ENCODE results near the gene RIPK3.

Gene RIPK3

DNA sequence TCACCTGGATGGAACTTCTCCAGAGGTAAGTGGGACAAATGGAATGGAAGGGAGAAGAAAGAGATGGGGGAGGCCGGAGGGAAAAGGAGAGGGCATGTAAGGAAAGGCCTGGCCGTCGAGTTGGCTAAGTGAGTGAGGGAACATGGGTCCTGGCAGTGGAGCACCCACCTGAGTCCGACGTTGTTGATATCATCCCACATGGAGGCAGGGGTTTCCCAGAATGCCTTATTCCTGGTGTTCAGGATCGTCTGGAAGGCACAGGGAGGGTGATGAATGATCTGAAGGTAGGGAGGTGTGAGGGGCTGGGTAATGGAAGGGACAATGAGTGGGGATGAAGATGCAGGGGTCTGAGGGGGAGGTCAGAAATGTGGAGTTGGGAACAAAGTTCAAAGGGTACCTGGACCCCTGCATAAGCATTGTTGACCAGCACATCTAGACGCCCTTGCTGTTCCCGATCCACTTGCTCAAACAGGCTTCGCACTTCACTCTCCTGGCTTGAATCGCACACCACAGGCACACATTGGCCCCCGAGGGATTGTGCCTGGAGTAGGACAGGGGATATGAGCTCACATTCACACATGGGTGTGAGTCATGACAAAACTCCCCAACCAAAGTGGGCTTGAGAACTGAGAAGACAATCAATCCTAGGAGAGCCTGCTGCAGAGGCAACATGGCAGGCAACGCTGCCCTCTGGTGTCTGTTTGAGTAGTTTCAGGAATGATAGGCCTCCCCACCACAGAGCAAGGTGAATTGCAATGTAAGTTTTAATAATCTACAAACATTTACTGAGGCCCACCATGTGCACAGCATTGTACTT, 43.2 kb downstream of the RIPK3 start:
- in situ Hi-C loops (cut with MboI; ENCODE audit: low pct_unique_long_range_greater_than_20kb, low sequenced_read_pairs): loop anchor here (10.0 kb wide), 1 partner anchor 52 kb away; the partner anchor contains the start of gene TINF2
- peak; percentile 82 for DNase-seq

DNA sequence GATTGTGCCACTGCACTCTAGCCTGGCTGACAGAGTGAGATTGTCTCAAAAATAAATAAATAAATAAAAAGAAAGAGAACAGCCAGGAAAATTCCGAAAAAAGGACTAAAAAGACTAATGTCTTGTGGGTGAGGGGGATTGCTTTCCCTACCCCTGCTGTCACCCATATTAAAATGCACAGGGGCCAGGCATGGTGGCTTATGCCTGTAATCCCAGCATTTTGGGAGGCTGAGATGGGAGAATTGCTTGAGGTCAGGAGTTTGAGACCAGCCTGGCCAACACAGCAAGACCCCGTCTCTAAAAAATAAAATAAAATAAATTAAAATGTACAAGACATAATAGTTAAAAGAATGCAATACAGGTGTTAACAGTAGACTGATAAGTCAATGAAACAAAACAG, 46.3 kb downstream of the RIPK3 start:
- DNase-seq: no peak
- in situ Hi-C loops (cut with MboI; ENCODE audit: low pct_unique_long_range_greater_than_20kb, low sequenced_read_pairs): loop anchor here (10.0 kb wide), 1 partner anchor 49 kb away; the partner anchor contains the start of gene TINF2

DNA sequence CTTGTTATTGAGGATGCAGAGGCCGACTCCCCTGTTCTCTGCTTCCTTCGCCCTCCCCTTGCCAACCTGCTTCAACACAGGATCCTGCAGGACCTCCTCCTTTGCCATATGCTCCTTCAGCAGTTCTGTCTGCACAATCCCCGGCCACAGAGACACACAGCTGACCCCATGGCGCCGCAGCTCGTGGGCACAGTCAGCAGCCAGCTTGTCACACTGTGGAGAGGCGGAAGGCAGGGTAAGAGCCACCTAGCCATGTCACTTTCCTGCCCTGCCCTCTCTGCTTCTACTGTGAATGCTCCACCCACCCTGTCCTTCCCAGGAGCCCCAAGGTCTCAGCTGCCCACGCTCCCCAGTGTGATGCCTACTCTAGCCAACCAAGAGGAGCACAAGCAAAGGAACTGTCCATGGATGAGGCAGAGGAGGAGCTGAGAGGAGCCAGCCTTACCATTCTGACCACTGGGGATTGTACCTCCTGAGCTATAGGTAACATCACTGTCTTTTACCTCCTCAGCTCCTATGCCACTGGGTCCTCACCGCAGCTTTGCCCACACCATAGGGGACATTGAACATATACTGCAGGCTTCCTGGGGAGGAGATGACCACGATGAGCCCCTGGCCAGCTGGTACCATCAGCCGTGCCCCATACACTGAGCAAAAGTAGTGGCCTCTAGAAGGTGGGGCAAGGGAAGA, 47.5 kb downstream of the RIPK3 start:
- DNase-seq: no peak
- in situ Hi-C loops (cut with MboI; ENCODE audit: low pct_unique_long_range_greater_than_20kb, low sequenced_read_pairs): loop anchor here (10.0 kb wide), 1 partner anchor 47 kb away; the partner anchor contains the start of gene TINF2

DNA sequence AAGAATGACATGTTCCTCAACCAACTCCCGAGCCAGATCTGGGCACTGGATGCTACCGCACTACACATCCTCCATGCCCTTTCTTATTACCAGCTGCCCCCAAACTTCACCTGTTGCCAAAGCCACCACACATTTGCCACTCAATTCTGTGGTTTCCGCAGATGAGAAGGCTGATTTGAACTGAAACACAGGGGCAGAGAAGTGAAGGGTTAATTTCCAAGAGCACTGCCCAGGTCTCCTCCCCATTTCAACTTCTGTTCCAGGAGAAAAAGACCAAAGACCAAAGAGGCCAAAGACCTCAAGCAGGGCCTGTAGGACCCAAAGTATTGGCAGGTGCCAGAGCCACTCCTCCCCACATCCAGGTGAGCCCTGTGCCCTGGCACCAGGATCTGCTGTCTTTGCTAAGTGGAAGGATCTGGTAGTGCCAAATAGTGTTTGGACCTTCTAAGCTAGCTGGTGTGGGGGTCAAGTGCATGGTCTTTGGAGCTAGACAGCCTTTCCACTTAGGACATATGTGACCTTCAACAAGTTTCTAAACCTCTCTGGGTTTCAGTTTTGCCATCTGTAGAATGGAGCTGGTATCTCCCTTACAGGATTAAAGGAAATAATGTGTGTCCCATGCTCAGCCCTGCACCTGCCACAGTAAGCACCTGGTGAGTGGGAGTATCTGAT, 48.2 kb downstream of the RIPK3 start:
- DNase-seq: no peak
- in situ Hi-C loops (cut with MboI; ENCODE audit: low pct_unique_long_range_greater_than_20kb, low sequenced_read_pairs): loop anchor here (10.0 kb wide), 1 partner anchor 47 kb away; the partner anchor contains the start of gene TINF2

DNA sequence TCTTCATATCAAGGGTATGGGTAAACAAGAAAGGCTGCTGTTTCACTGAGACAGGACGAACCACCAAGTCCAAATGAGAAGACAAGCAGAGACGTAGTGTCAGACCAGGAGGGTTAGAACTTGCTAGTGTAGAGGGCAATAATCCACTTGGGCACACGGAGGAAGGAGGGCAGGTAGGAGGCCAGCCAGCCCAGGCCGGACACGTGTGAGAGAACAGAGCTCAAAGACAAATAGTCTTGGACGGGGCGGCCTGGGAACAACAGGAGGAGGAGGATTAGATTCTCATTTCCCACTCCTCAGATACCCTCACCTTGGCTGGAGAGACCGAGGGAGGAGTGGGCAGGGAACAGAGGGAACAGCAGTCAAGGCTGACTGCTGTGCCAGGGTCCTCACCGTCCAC, 49.0 kb downstream of the RIPK3 start:
- DNase-seq: no peak
- in situ Hi-C loops (cut with MboI; ENCODE audit: low pct_unique_long_range_greater_than_20kb, low sequenced_read_pairs): loop anchor here (10.0 kb wide), 1 partner anchor 46 kb away; the partner anchor contains the start of gene TINF2

DNA sequence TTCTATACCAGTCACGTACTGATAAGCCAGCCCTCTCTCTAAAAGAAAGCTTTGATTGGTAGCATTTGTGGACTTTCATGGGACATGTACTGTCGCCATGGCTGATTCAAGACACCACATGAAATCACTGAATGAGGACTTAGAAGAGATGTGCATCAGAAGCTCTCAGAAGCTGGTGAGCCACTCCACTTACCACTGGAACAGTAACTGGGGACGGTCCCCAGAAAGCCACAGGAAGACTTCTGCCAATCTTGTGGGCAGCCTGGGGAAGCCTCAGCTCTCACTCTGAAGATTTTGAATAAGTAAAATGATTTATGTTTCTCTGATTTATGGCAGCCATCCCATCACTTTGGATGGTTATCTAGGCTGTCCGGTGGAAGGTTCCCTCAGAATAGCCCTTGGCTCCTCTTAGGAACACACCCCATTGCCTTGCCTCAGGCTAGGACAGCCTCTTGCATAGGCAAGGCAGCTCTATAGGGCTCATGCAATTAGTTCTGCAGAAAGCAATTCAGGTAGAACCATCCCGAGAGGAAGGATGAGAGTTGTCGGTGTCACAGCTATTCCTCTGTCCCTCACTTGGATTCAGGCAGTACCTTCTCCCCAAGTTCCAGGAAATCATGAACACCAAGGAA, 50.0 kb downstream of the RIPK3 start:
- in situ Hi-C loops (cut with MboI; ENCODE audit: low pct_unique_long_range_greater_than_20kb, low sequenced_read_pairs): loop anchor here (10.0 kb wide), 1 partner anchor 45 kb away; the partner anchor contains the start of gene TINF2
- no peak for DNase-seq

DNA sequence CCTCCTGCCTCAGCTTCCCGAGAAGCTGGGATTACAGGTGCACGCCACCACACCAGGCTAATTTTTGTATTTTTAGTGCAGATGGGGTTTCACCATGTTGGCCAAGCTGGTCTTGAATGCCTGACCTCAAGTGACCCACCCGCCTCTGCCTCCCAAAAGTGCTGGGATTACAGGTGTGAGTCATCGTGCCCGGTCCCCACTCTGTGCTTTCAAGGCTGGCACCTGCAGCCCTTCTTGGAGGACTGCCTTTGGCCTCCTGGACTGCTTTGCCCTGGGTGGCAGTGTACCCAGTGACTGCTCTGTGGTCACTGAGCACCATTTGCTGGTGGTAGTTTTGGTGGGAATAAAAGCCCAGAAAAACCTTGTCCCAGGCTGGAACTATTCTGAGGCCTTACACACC, 52.8 kb downstream of the RIPK3 start:
- in situ Hi-C loops (cut with MboI; ENCODE audit: low pct_unique_long_range_greater_than_20kb, low sequenced_read_pairs): no loop called here
- no peak for DNase-seq
